ENCODE measurements around the gene PLA2G4C. TPM values are rescaled to one million over a fixed set of nuclear protein-coding genes. Genes with fewer than 3 reads are reported as not detected.

Gene PLA2G4C
- total and polyA plus RNA-seq, 2 of the 8 experiments (the other 6 are each of a cell fraction or from before 2014, with no cell fraction given) = 14.9 to 20.5 TPM

- no peak overlapping the region for H3K27ac ChIP-seq (ENCODE audit: low read depth, low read length)
- H3K23ac ChIP-seq (ENCODE audit: insufficient read length) = no peak overlapping the region
- no peak overlapping the region for H2AFZ ChIP-seq (ENCODE audit: low read length)
- no peak overlapping the region for H3K56ac ChIP-seq (replicated peaks; ENCODE audit: insufficient read length, low read depth, low read length)
- H3K4ac ChIP-seq (replicated peaks; ENCODE audit: insufficient read length, low read depth, low read length) = no peak overlapping the region
- H2BK12ac ChIP-seq (ENCODE audit: low read depth, low read length) = no peak overlapping the region
- no peak for FAIRE-seq
- H3K9me3 ChIP-seq (ENCODE audit: insufficient read depth in 2 of 2, low read depth in 1 of 2, low read length in 1 of 2) = no peaks in the 10 kb centered on the region
- no peaks in the 10 kb centered on the region for H3K27me3 ChIP-seq (replicated peaks in 1 of 4; ENCODE audit: control insufficient read depth in 3 of 4, extremely low read depth in 1 of 4, insufficient read depth in 3 of 4, low read length in 3 of 4)
- no peaks in the 10 kb centered on the region for H4K20me1 ChIP-seq (replicated peaks in 1 of 2; ENCODE audit: control insufficient read depth in 1 of 2, insufficient read depth in 2 of 2, low read length in 2 of 2)
- H4K91ac ChIP-seq (replicated peaks; ENCODE audit: insufficient read length, low read length) = no peak overlapping the region
- H3K9ac ChIP-seq (replicated peaks in 1 of 4; ENCODE audit: extremely low read depth in 1 of 4, low read depth in 3 of 4, low read length in 3 of 4) = no peak overlapping the region
- H3K4me2 ChIP-seq (ENCODE audit: insufficient read depth in 1 of 2, low read depth in 2 of 2, low read length in 2 of 2) = no peak overlapping the region
- DNase-seq (ENCODE audit: low read depth in 1 of 2, low spot score in 2 of 2) = no peak
- H3K14ac ChIP-seq (ENCODE audit: insufficient read length) = no peak overlapping the region
- no peak overlapping the region for H3K4me3 ChIP-seq (ENCODE audit: extremely low read depth in 1 of 4, insufficient read depth in 2 of 4, low read depth in 3 of 4, low read length in 4 of 4)
- no peaks in the 10 kb centered on the region for H3K4me1 ChIP-seq (replicated peaks in 1 of 4; ENCODE audit: control insufficient read depth in 3 of 4, insufficient read depth in 4 of 4, low read length in 3 of 4)
- H4K5ac ChIP-seq (ENCODE audit: insufficient read length, low read depth, low read length) = no peak overlapping the region
- POLR2A ChIA-PET (ENCODE audit: partially characterized antibody) = no interaction called here
- H3K36me3 ChIP-seq (ENCODE audit: control insufficient read depth in 2 of 4, insufficient read depth in 4 of 4, low read length in 3 of 4) = no peaks in the 10 kb centered on the region
- H3K79me2 ChIP-seq (ENCODE audit: control insufficient read depth in 1 of 2, insufficient read depth in 2 of 2, low read length in 2 of 2) = no peaks in the 10 kb centered on the region
- no peak overlapping the region for H3K18ac ChIP-seq (ENCODE audit: extremely low read depth, low read length)
- no peak overlapping the region for H2BK120ac ChIP-seq (replicated peaks; ENCODE audit: low read depth, low read length)
- no peaks in the 10 kb centered on the region for H3K79me1 ChIP-seq (ENCODE audit: low read depth, low read length)
- H4K8ac ChIP-seq (ENCODE audit: extremely low read depth, insufficient read depth, low read length) = no peak overlapping the region
- 97% methylated on average over 5 of the region's 5 CpGs; no CpG with 5 or more reads in 1 of the 2 experiments for WGBS, 2 experiments (ENCODE audit: extremely low coverage in 1 of 2, insufficient coverage in 1 of 2, insufficient read length in 1 of 2, insufficient replicate concordance in 2 of 2, low coverage in 1 of 2, low lambda C conversion rate in 2 of 2, missing lambda C conversion rate in 1 of 2)
- TF ChIP-seq HDAC2 (IDR thresholded peaks at IDR 0.05; ENCODE audit: borderline replicate concordance in 1 of 2, low read depth in 2 of 2, low read length in 2 of 2) = no peak
- TF ChIP-seq SP2 (IDR thresholded peaks at IDR 0.05; ENCODE audit: low read length) = no peak
- TF ChIP-seq POLR2A (IDR thresholded peaks at IDR 0.05; ENCODE audit: control extremely low read depth in 1 of 2, low read depth in 2 of 2, low read length in 2 of 2) = no peak
- no peak for TF ChIP-seq USF2 (IDR thresholded peaks at IDR 0.05; ENCODE audit: low read length)
- no peak for TF ChIP-seq CREB1 (IDR thresholded peaks at IDR 0.05)
- H2BK15ac ChIP-seq (ENCODE audit: low read length) = no peak overlapping the region
- no peak overlapping the region for H2BK20ac ChIP-seq (ENCODE audit: low read length)
- no peaks in the 10 kb centered on the region for H3K23me2 ChIP-seq (ENCODE audit: low read depth, low read length)
- H2BK5ac ChIP-seq (ENCODE audit: low read depth, low read length) = no peak overlapping the region
- H2AK5ac ChIP-seq (ENCODE audit: low read depth, low read length) = no peak overlapping the region
- CTCF ChIA-PET (ENCODE audit: partially characterized antibody) = interaction anchor here (0.8 to 12.5 kb wide), 11 partner anchors 14 to 140 kb away, joined by 3 to 183 read pairs (median 6); no protein-coding TSS in a partner anchor
These were observed 6.7 kb downstream of the PLA2G4C start for GRCh38 chr19:48103922-48104321.
